SK-N-SH (cell line): ENCODE data around the gene RBBP8. TPM values are rescaled to one million over a fixed set of nuclear protein-coding genes. Genes with fewer than 3 reads are reported as not detected.
"Not testable (repeated sequence)": the region's sequence is repeated elsewhere in the genome, so short reads cannot be mapped to it uniquely, and the experiment has no call there.

Source experiments
- CTCF ChIA-PET: fragments of 300-600, 350-600 bp; formaldehyde crosslinking; extraction: SDS; loops from one replicate; lab custom pipeline; 2021; lab: Yijun Ruan, JAX
- POLR2A ChIA-PET: fragments of 350-600 bp; sonication (Branson Sonifier 250); formaldehyde crosslinking; extraction: SDS; loops from one replicate; lab custom pipeline; 2020; ENCODE audit warnings: antibody characterized with exemption, inconsistent platforms; lab: Yijun Ruan, JAX
- DNase-seq: peaks from one replicate; pipeline ENCODE4 v3.0.0; 2012
- H2AFZ ChIP-seq: fragments of 200-600 bp; sonication (generic); 2 replicates; pipeline ENCODE4 v1.8.1; 2016; ENCODE audit warnings: antibody characterized with exemption, mild to moderate bottlenecking, low read depth
- H3F3A ChIP-seq: fragments of 200-600 bp; sonication (generic); replicated peaks from 2 replicates; pipeline ENCODE3; 2016; ENCODE audit warnings: antibody characterized with exemption, mild to moderate bottlenecking; ENCODE audit not compliant: insufficient read depth
- H3K27ac ChIP-seq, 2 experiments: fragments of 200-500 bp in 1 of 2; fragments of 200-600 bp in 1 of 2; sonication (Bioruptor generic) in 1 of 2; sonication (generic), shearing (Covaris generic) in 1 of 2; 2 replicates each; pipeline versions ENCODE4 v1.5.1 to v1.6.1; 2014 to 2016; ENCODE audit warnings: low read depth in 2 of 2, inconsistent platforms in 1 of 2, low read length in 1 of 2, mild to moderate bottlenecking in 1 of 2, mixed read lengths in 1 of 2
- H3K27me3 ChIP-seq: fragments of 200-600 bp; sonication (generic), shearing (Covaris generic); 2 replicates; pipeline ENCODE4 v1.6.1; 2016; ENCODE audit warnings: mixed run types; ENCODE audit not compliant: insufficient read depth
- H3K36me3 ChIP-seq, 2 experiments: fragments of 200-500 bp in 1 of 2; fragments of 200-600 bp in 1 of 2; sonication (Bioruptor generic) in 1 of 2; sonication (generic) in 1 of 2; replicated peaks in 1 of 2; 2 replicates each; pipeline versions ENCODE3 to v1.5.1; 2014 to 2016; ENCODE audit warnings: low read length in 1 of 2, mild to moderate bottlenecking in 1 of 2; ENCODE audit not compliant: insufficient read depth in 2 of 2, control insufficient read depth in 1 of 2
- H3K4me1 ChIP-seq, 2 experiments: fragments of 200-500 bp in 1 of 2; fragments of 200-600 bp in 1 of 2; sonication (Bioruptor generic) in 1 of 2; sonication (generic), shearing (Covaris generic) in 1 of 2; 2 replicates each; pipeline versions ENCODE4 v1.5.1 to v1.6.1; 2014 to 2016; ENCODE audit warnings: low read depth in 1 of 2, low read length in 1 of 2, mixed run types in 1 of 2; ENCODE audit not compliant: insufficient read depth in 2 of 2, control insufficient read depth in 1 of 2
- H3K4me2 ChIP-seq: fragments of 200-600 bp; sonication (generic), shearing (Covaris generic); 2 replicates; pipeline ENCODE4 v1.6.1; 2017; ENCODE audit warnings: mixed run types
- H3K4me3 ChIP-seq, 2 experiments: fragments of 200-500 bp in 1 of 2; fragments of 200-600 bp in 1 of 2; sonication (Bioruptor generic) in 1 of 2; sonication (generic), shearing (Covaris generic) in 1 of 2; 2 replicates each; pipeline versions ENCODE4 v1.5.1 to v1.8.1; 2014 to 2016; ENCODE audit warnings: low read depth in 2 of 2, inconsistent platforms in 1 of 2, low read length in 1 of 2, mild to moderate bottlenecking in 1 of 2, mixed read lengths in 1 of 2, moderate library complexity in 1 of 2
- H3K79me2 ChIP-seq: fragments of 200-600 bp; sonication (generic); 2 replicates; pipeline ENCODE4 v1.8.1; 2017; ENCODE audit warnings: mild to moderate bottlenecking; ENCODE audit not compliant: insufficient read depth
- H3K9ac ChIP-seq: fragments of 200-600 bp; sonication (generic); 2 replicates; pipeline ENCODE4 v1.6.1; 2017; ENCODE audit warnings: mixed run types
- H3K9me2 ChIP-seq: fragments of 200-600 bp; sonication (generic); 2 replicates; pipeline ENCODE4 v1.6.1; 2017; ENCODE audit warnings: mixed run types
- H3K9me3 ChIP-seq: fragments of 200-600 bp; sonication (generic); 2 replicates; pipeline ENCODE4 v1.6.1; 2017; ENCODE audit warnings: mixed run types, mild to moderate bottlenecking, moderate library complexity
- H4K20me1 ChIP-seq: fragments of 200-600 bp; sonication (generic); 2 replicates; pipeline ENCODE4 v1.6.1; 2017; ENCODE audit warnings: mild to moderate bottlenecking, mixed run types; ENCODE audit not compliant: insufficient read depth
- CHD2 ChIP-seq: fragments of 150-350 bp; IDR thresholded peaks from 2 replicates; pipeline ENCODE4 v1.6.1; 2018; ENCODE audit warnings: low read length; ENCODE audit not compliant: partially characterized antibody
- ELF1 ChIP-seq: IDR thresholded peaks from 2 replicates; pipeline ENCODE4 v1.4.0; 2012
- EP300 ChIP-seq, 2 experiments: IDR thresholded peaks; 2 replicates each; pipeline versions ENCODE4 v1.4.0 to v1.6.1; 2012; ENCODE audit warnings: borderline replicate concordance in 1 of 2, low read depth in 1 of 2, low read length in 1 of 2
- FOSL2 ChIP-seq: IDR thresholded peaks from 2 replicates; pipeline ENCODE4 v1.4.0; 2012; ENCODE audit warnings: low read depth, mild to moderate bottlenecking, moderate library complexity, borderline replicate concordance
- FOXJ3 ChIP-seq: sonication (generic); formaldehyde crosslinking; IDR thresholded peaks from 2 replicates; pipeline ENCODE4 v1.5.1; 2020; ENCODE audit warnings: mild to moderate bottlenecking, missing genetic modification reagents
- GATA2 ChIP-seq: sonication (generic); formaldehyde crosslinking; IDR thresholded peaks from 2 replicates; pipeline ENCODE4 v1.5.0; 2020; ENCODE audit warnings: mild to moderate bottlenecking, missing genetic modification reagents
- MXI1 ChIP-seq: IDR thresholded peaks from 2 replicates; pipeline ENCODE4 v1.6.1; 2012; ENCODE audit warnings: mild to moderate bottlenecking, low read depth, low read length, improper control_type of control experiment
- NFIC ChIP-seq: IDR thresholded peaks from 2 replicates; pipeline ENCODE4 v1.4.0; 2012; ENCODE audit warnings: borderline replicate concordance
- PBX3 ChIP-seq: IDR thresholded peaks from 2 replicates; pipeline ENCODE4; 2012
- POLR2AphosphoS5 ChIP-seq: IDR thresholded peaks from 2 replicates; pipeline ENCODE4 v1.6.1; 2012; ENCODE audit warnings: low read depth, low read length
- RAD21 ChIP-seq: IDR thresholded peaks from 2 replicates; pipeline ENCODE4 v1.6.1; 2012; ENCODE audit warnings: mild to moderate bottlenecking, low read length
- RXRA ChIP-seq: IDR thresholded peaks from 2 replicates; pipeline ENCODE4 v1.4.0; 2012; ENCODE audit warnings: low read depth, mild to moderate bottlenecking, borderline replicate concordance
- SIN3A ChIP-seq: IDR thresholded peaks from 2 replicates; pipeline ENCODE4 v1.6.1; 2012; ENCODE audit warnings: low read depth, mild to moderate bottlenecking, low read length, moderate library complexity, borderline replicate concordance
- WGBS: methylation state at CpG from one replicate; pipeline ENCODE4 v1.1.6; 2017; ENCODE audit warnings: low lambda C conversion rate; 5-methylcytosine and 5-hydroxymethylcytosine counted together
- polyA plus RNA-seq, 3 experiments: library from polyadenylated mRNA; depleted of rRNA; stranded (reverse); fragments of >200 nt; gene quantifications; 2 replicates each; pipeline ENCODE4 v1.2.3, GENCODE V29; 2012
- TF ChIP-seq, protein P1 (sequence below): fragments of 150-350 bp; IDR thresholded peaks from 2 replicates; pipeline ENCODE4 v1.6.1; 2017; ENCODE audit warnings: antibody characterized with exemption, low read length, low read depth, borderline replicate concordance
- TF ChIP-seq, protein P2 (sequence below): IDR thresholded peaks from 2 replicates; pipeline ENCODE4 v1.4.0; 2012; ENCODE audit warnings: low read depth

Gene RBBP8
- polyA plus RNA-seq, 1 of the 3 experiments (the other 2 are of a cell fraction) = 9.6 TPM

- H3K9me3 ChIP-seq, H3K4me1 ChIP-seq, DNase-seq, H3K27ac ChIP-seq, H2AFZ ChIP-seq, H3F3A ChIP-seq, H3K9ac ChIP-seq, POLR2A ChIA-PET, CTCF ChIA-PET, H3K4me3 ChIP-seq, H3K36me3 ChIP-seq, H3K27me3 ChIP-seq, H4K20me1 ChIP-seq, H3K79me2 ChIP-seq, H3K9me2 ChIP-seq, H3K4me2 ChIP-seq: not testable (repeated sequence)
- 40% methylated on average over 2 of the region's 11 CpGs for WGBS
Observed at GRCh38 chr18:22885694-22886093, 47.4 kb upstream of the RBBP8 start.

DNA sequence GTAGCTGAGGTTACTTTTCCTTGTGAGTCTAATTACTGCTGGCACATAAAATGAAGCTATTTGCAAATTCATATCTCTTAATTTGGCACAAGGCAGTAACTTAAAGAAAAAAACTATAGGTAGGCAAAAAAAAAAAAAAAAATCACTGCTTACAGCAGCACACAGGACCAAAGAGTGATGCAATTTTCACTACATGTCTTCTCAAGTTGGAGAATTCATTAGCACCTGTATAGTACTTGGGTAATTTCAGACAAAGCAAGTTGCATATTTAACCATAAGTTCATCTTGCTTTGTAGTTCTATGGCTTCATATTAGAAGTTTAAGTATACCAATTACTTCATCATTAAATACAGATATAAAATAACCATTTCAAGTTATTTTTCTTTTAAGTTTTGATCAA, 33.7 kb upstream of the RBBP8 start:
- no peaks in the 10 kb centered on the region for H3K79me2 ChIP-seq
- no peaks in the 10 kb centered on the region for H4K20me1 ChIP-seq
- DNase-seq = no peak
- H3K9ac ChIP-seq = no peak overlapping the region
- H3F3A ChIP-seq = no peaks in the 10 kb centered on the region
- peaks cover 0 to 5% of the 10 kb centered on the region in 2 experiments; a peak in 1 of 4 replicates for H3K4me1 ChIP-seq
- no peak overlapping the region for H3K4me3 ChIP-seq
- H3K36me3 ChIP-seq = no peaks in the 10 kb centered on the region
- no peak overlapping the region for H2AFZ ChIP-seq
- H3K4me2 ChIP-seq = no peak overlapping the region
- no peaks in the 10 kb centered on the region for H3K27me3 ChIP-seq
- H3K27ac ChIP-seq = no peak overlapping the region
- POLR2A ChIA-PET = no interaction called here
- CTCF ChIA-PET = interaction anchor here (1.1 to 1.3 kb wide), 2 partner anchors 15 to 51 kb away, joined by 3 to 6 read pairs; no protein-coding TSS in a partner anchor
- TF ChIP-seq RAD21 (no peak), FOSL2 (no peak), EP300 (IDR thresholded peaks at IDR 0.05; ENCODE audit: borderline replicate concordance in 1 of 2, low read depth in 1 of 2, low read length in 1 of 2) (no peak), GATA2 (CRISPR knock-in tag) (no peak), ELF1 (no peak), SIN3A (no peak)
- H3K9me2 ChIP-seq = no peaks in the 10 kb centered on the region
- no peaks in the 10 kb centered on the region for H3K9me3 ChIP-seq

DNA sequence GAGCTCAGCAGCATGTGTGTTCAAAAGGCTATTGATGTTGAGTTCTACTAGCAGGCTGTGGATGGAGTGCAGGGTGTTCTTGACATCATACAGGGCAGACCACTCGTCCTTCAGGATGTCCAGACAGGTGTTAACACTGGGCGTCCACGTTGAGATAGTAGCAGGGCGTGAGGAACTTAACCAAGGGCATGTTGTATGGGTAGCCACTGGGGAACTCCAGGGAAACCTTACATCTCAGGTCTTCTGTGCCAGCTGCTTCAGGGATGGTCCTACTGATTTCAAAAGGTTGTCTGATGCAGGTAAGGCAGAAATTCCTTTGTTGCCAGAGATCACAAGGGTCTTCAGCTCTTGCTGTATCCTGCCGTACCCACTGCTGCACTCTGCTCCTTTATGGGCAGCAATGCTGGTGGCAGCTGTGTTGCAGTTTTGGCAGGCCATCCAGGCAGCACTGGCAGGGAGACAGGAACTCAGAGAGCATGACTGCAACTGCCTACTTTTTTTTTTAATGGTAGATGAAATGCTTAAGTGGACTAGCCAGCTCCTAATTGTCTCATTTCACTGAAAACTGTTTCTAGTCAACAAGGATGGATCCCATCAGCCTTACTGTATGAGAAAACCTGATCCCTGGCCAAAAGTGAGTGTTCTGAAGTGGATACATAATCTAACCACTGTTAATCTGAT, 32.4 kb upstream of the RBBP8 start:
- no peaks in the 10 kb centered on the region for H3K79me2 ChIP-seq
- no peaks in the 10 kb centered on the region for H3K9me3 ChIP-seq
- H3K36me3 ChIP-seq = no peaks in the 10 kb centered on the region
- WGBS = 83% methylated on average over 5 of the region's 5 CpGs
- H3K27me3 ChIP-seq = no peaks in the 10 kb centered on the region
- H3K4me2 ChIP-seq = no peak overlapping the region
- H3K9ac ChIP-seq = no peak overlapping the region
- H3F3A ChIP-seq = no peaks in the 10 kb centered on the region
- TF ChIP-seq, protein P1, sequence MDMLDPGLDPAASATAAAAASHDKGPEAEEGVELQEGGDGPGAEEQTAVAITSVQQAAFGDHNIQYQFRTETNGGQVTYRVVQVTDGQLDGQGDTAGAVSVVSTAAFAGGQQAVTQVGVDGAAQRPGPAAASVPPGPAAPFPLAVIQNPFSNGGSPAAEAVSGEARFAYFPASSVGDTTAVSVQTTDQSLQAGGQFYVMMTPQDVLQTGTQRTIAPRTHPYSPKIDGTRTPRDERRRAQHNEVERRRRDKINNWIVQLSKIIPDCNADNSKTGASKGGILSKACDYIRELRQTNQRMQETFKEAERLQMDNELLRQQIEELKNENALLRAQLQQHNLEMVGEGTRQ = no peak
- TF ChIP-seq POLR2AphosphoS5 (no peak), FOXJ3 (CRISPR knock-in tag) (no peak), NFIC (no peak), ELF1 (no peak), CHD2 (no peak), RXRA (no peak), PBX3 (no peak), MXI1 (no peak), SIN3A (no peak), FOSL2 (no peak)
- TF ChIP-seq, protein P2, sequence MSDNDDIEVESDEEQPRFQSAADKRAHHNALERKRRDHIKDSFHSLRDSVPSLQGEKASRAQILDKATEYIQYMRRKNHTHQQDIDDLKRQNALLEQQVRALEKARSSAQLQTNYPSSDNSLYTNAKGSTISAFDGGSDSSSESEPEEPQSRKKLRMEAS = no peak
- peaks cover 0 to 5% of the 10 kb centered on the region in 2 experiments; a peak in 1 of 4 replicates for H3K4me1 ChIP-seq
- H3K27ac ChIP-seq = no peak overlapping the region
- no peak overlapping the region for H2AFZ ChIP-seq
- no peak overlapping the region for H3K4me3 ChIP-seq
- no peaks in the 10 kb centered on the region for H3K9me2 ChIP-seq
- ChIA-PET POLR2A (no interaction called here), CTCF (interaction anchor here (1.1 to 1.3 kb wide), 2 partner anchors 14 to 83 kb away, joined by 5 to 6 read pairs; no protein-coding TSS in a partner anchor)
- no peak for DNase-seq
- H4K20me1 ChIP-seq = no peaks in the 10 kb centered on the region
